T-helper 1 cell treated with Interleukin-12 subunit alpha and Interleukin-12 subunit beta and Interleukin-4 antibody, amounts not matched to agents 30 μg/mL and 1 μg/mL, for 36 hours (primary cell): ENCODE results near the gene EFCAB14.
A peak's percentile ranks its signal among the peaks of the same experiment; 100 is the strongest.
"Not testable (repeated sequence)": the region's sequence is repeated elsewhere in the genome, so short reads cannot be mapped to it uniquely, and the experiment has no call there.

ENCODE experiments used
- H3K27ac Mint-ChIP-seq: one replicate; pipeline ENCODE4 v1.8.0; 2021; ENCODE audit warnings: mild to moderate bottlenecking, mixed read lengths
- H3K27me3 Mint-ChIP-seq: one replicate; pipeline ENCODE4 v1.8.0; 2021; ENCODE audit warnings: low read depth, mixed read lengths
- H3K36me3 Mint-ChIP-seq: one replicate; pipeline ENCODE4 v1.8.0; 2021; ENCODE audit warnings: low read depth, mixed read lengths
- H3K4me1 Mint-ChIP-seq: one replicate; pipeline ENCODE4 v1.8.0; 2021; ENCODE audit warnings: low read depth, mixed read lengths
- H3K4me3 Mint-ChIP-seq: one replicate; pipeline ENCODE4 v1.8.0; 2021; ENCODE audit warnings: mild to moderate bottlenecking, moderate library complexity, mixed read lengths
- H3K9me3 Mint-ChIP-seq: one replicate; pipeline ENCODE4 v1.8.0; 2021; ENCODE audit warnings: mixed read lengths

The EFCAB14 gene

DNA sequence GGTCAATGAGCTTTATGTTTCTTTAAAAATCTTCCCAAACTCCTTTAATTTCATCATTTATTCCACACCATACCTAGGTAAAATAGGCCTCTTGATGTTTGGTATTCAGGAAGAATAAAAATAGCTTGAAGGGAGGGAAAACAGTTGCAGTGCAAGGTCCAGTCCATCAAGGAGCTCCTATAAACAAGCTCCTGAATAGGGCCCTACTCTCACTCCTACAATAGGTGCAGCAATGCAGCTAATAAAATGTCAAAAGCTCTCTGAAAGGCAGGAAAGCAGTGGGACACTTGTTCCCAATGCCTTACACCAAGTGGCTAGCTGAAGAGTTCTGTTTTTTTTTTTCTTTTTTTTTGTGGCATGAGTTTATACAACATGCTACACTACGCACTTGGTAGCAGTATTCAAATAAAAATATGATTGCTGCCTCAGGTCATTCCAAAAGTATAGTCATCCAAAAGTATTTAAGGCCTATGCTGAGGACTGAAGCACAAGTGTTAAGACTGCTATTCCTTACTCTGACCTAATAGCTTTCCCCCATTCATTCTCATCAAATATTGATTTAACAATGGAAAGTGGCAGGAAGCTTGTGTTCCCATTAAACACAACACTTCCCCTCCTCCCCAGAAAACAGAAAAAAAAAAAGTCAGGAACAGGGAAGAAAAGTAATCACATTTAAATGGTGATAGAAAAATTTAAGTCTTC is 37.4 kb downstream of the EFCAB14 start:
- H3K4me3 Mint-ChIP-seq = no peak overlapping the region
- no peaks in the 10 kb centered on the region for H3K9me3 Mint-ChIP-seq
- peaks cover 11% of the 10 kb centered on the region for H3K4me1 Mint-ChIP-seq
- H3K27ac Mint-ChIP-seq = no peak overlapping the region
- peaks cover 59% of the 10 kb centered on the region for H3K36me3 Mint-ChIP-seq
- H3K27me3 Mint-ChIP-seq = no peaks in the 10 kb centered on the region

DNA sequence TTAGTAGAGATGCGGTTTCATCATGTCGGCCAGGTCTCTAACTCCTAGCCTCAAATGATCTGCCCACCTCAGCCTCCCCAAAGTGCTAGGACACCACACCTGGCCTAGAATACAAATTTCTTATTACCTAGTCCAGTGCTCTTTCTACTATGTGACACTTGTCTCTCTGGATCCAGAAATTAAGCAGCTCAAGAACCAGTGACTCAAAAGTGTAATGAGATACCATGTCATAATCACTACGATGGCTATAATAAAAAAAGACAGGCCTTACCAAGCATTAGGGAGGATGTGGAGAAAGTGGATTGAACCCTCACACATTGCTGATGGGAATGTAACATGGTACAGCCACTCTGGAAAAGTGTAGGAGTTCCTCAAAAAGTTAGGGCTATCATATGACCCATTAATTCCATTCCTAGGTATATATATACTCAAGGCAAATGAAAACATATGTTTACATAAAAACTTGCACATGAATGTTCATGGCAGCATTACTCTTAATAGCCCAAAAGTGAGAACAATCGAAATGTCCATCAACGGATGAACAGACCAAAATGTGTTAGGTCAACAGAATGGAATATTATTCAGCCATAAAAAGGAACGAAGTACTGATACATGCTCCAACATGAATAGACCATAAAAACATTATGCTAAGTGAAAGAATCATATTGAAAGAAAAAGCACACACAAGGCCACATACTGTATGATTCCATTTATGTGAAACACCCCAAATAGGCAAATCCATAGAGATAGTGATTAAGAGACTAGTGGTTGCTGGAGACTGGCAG is 38.9 kb downstream of the EFCAB14 start:
- Mint-ChIP-seq H3K27me3 (no peaks in the 10 kb centered on the region), H3K36me3 (peaks cover 53% of the 10 kb centered on the region), H3K9me3 (no peaks in the 10 kb centered on the region), H3K4me3 (no peak overlapping the region), H3K4me1 (peaks cover 23% of the 10 kb centered on the region), H3K27ac (no peak overlapping the region)

DNA sequence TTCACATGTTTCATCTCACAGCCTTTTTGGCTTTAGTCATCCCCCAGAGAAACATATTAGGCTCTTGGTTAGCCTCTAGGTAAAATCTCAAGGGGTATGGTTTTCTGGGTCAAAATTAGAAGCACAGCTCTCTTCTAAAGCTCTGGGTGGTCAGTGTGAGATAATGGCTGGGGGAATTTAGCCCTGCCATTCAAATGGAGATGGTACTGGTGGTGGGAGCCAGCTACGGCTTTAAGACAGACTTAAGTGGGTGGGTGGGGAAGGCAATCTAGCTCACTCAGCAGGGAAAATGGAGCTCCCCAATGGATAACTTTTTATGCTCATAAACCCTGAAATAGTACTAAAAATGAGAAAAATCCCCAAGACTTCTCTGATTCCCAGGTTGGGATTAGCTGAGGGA is 41.6 kb downstream of the EFCAB14 start:
- Mint-ChIP-seq H3K4me3 (no peak overlapping the region), H3K36me3 (peaks cover 46% of the 10 kb centered on the region), H3K9me3 (no peaks in the 10 kb centered on the region), H3K27me3 (no peaks in the 10 kb centered on the region), H3K27ac (peak overlapping the region; percentile 56), H3K4me1 (peaks cover 29% of the 10 kb centered on the region)

DNA sequence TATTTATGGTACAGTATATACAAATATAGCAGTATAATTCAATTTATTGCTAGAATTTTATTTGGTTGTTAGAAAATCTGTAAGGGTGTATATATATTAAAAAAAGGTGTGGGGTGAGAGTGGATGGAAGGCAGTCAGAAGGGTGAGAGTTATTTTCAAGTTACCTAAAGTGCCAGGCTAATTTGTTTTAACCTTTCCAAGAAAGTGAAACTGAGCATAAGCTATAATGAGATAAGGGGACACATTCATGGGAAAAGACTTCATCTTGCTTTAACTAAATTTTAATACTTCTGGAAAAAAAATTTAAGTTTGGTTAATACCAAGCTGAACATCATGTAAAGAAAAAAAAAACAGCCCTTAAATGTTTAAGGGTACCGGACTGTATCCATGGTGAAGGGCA is 42.4 kb downstream of the EFCAB14 start:
- peak overlapping the region; percentile 15 for H3K4me3 Mint-ChIP-seq
- H3K4me1 Mint-ChIP-seq = peaks cover 29% of the 10 kb centered on the region
- H3K36me3 Mint-ChIP-seq = peaks cover 39% of the 10 kb centered on the region

DNA sequence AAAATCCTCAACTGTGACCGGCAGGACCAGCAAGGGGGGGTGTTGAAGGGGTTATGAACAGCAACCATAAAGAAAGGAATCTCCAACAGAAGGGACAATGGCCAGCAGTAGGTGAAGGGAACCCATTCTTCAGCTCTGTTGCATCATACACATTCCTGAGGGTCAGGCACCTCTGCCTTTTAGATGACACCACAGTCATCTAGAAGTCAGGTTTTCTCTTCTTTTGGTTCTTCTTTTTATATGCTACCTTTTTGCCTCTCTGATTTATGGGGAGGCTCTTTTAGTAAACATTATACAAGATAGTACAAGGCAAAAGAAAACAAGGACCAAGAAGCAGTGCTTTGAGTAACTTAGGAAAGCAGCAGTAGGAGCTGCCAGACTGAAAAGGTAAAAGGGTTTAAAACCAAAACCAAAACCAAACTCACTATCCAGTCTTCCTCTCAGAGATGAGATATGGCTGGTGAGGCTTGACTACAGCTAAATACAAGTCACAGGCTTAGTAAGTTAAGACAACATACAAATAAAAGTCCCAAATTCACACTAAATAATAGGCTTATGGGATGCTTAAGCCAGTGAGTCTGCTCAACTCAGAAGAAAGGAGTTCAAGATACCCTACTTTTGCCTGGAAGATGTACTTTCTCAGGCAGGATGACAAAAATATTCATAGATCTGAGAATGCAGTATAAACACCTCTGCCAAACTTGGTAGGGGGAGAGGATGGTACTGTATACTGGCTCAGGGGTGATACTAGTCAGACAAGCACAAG is 43.2 kb downstream of the EFCAB14 start:
- Mint-ChIP-seq H3K4me1 (peaks cover 29% of the 10 kb centered on the region), H3K27me3 (no peaks in the 10 kb centered on the region), H3K4me3 (peak overlapping the region; percentile 60), H3K9me3 (no peaks in the 10 kb centered on the region), H3K36me3 (peaks cover 32% of the 10 kb centered on the region), H3K27ac (peak overlapping the region; percentile 81)

More for the DNA sequence above, 42.4 kb downstream of the EFCAB14 start:
- Mint-ChIP-seq H3K27me3 (no peaks in the 10 kb centered on the region), H3K27ac (peak overlapping the region; percentile 81), H3K9me3 (no peaks in the 10 kb centered on the region)

DNA sequence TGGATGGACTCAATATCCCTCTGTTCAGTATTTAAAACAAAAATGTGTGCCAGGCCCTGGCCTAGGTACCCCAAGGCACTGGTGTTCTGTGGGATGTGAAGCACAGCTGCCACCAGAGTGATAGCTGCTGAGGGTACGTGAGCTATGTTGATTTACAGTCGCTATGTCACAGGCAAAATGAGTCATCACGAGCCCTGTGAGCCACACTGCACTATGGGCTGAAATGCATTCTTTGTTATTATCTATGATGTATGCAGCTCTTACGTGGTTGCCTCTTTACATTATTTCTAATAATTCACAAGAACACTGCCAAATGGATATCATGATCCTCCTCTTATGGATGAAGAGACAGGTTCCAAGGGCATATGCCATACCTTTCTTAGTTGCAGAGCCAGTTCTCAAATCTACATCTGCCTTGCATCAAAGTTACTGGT is 45.1 kb downstream of the EFCAB14 start:
- Mint-ChIP-seq H3K9me3 (no peaks in the 10 kb centered on the region), H3K27ac (peak overlapping the region; percentile 9), H3K4me3 (no peak overlapping the region), H3K36me3 (peaks cover 22% of the 10 kb centered on the region), H3K4me1 (peaks cover 27% of the 10 kb centered on the region), H3K27me3 (no peaks in the 10 kb centered on the region)

DNA sequence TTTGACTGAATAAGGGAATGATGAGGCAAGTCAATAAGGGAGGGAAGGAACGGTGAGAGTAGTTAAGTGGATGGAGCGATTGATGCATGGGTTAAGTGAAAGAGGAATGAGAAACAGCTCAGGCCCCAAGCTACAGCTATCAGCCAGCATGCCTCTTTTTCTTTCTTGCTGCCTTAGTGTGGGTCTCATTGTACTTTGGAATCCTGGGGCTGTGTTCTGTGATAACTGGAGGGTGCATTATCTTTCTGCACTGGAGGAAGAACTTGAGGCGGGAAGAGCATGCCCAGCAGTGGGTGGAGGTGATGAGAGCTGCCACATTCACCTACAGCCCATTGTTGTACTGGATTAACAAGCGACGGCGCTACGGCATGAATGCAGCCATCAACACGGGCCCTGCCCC is 46.2 kb downstream of the EFCAB14 start:
- H3K27ac Mint-ChIP-seq = no peak overlapping the region
- H3K4me3 Mint-ChIP-seq = no peak overlapping the region
- no peaks in the 10 kb centered on the region for H3K9me3 Mint-ChIP-seq
- H3K36me3 Mint-ChIP-seq = peaks cover 13% of the 10 kb centered on the region
- peaks cover 27% of the 10 kb centered on the region for H3K4me1 Mint-ChIP-seq
- no peaks in the 10 kb centered on the region for H3K27me3 Mint-ChIP-seq

DNA sequence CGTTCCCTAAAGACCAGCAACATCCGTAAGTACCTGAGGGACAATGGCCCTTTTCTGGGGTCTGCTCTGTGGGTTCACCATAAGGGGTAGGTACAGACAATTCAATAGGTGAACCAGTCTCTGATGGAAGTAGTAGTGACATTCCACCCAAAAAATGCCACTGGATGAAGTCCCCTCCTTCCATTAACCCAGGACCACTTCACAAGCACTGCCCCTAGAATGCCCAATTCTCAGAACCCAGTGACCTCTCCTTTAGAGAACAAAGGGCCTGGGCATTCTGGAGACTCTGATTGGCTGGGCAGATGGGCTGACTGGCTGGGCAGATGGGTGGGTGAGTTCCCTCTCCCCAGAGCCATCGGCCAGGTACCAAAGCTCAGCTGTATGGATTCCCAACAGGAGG is 47.4 kb downstream of the EFCAB14 start, which contains the start of gene TEX38:
TSS of gene TEX38 (plus strand) at position 301 of the 400 bp plus-strand sequence. CDS start at position 382, 81 bp downstream.
- Mint-ChIP-seq H3K9me3 (no peaks in the 10 kb centered on the region), H3K36me3 (peaks cover 11% of the 10 kb centered on the region), H3K27me3 (no peaks in the 10 kb centered on the region), H3K27ac (no peak within 1 kb of the TSS), H3K4me1 (peaks cover 29% of the 10 kb centered on the region), H3K4me3 (no peak within 1 kb of the TSS)

DNA sequence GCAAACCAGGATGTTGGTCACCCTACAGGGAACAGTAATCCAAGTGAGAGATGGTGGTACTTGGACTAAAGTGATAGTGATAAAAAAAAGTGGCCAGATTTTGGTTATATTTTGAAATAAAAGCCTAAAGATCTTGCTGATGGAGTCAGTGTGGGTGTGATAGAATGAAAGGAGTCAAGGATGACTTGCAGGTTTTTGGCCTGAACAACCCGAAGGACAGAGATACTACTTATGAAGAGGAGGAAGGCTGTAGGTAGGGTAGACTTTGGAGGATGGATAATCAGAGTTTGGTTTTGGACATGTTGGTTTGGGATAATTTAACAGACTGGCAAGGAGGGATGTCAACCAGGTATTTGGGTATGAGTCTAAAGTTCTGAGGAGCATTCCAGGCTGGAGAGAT is 48.8 kb downstream of the EFCAB14 start:
- peaks cover 7% of the 10 kb centered on the region for H3K36me3 Mint-ChIP-seq
- H3K27ac Mint-ChIP-seq = no peak overlapping the region
- no peak overlapping the region for H3K4me3 Mint-ChIP-seq
- peaks cover 21% of the 10 kb centered on the region for H3K4me1 Mint-ChIP-seq
- no peaks in the 10 kb centered on the region for H3K27me3 Mint-ChIP-seq
- H3K9me3 Mint-ChIP-seq = no peaks in the 10 kb centered on the region

DNA sequence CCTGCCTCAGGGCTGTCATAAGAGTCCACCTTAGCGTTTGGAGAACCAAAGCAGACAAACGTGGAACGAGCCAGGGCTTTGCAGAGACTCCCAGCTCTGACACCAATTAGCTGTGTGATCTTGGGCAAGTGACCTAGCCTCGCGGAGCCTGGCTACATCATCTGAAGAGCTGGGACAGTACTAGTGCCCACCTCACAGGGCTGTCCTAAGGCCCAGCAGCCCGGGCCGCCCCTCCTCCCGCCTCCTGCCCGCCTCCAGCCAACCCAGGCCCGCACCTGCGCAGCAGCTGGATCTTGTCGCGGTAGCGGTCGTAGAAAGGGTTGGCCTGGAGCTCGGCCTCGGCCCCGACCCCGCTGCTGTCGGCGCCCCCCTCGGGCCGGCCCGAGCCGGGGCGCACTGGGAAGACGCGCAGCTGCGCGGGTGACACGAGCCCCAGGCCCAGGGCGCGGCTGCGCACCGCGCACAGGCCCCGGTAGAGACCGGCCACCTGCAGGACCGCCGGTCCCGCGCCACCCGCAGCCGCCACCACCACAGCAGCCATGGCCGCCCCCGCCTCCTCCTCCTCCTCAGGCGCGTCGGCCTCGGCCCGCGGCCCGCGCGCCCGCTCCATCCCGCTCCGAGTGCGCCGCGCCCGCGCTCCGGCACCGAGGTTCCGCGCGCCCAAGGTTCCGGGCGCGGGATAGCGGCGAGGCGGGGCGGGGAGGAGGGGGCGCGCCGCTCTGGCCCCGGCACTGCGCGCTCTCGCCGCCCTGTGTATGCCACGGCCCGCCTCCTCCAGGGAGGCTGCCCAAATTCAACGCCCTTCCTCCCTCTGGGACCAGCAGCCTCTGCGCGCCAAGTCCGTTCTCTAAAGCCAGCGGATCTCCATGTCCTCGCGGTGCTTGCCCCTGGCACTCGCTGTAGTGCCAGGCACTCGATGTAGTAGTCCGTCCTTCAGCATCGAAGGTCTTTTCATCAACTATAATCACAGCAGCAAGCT is 50.8 kb downstream of the EFCAB14 start, which contains the start of gene ATPAF1:
TSS of gene ATPAF1 (minus strand) at position 583 of the 979 bp plus-strand sequence. CDS start at position 541, 42 bp downstream.
- H3K4me3 Mint-ChIP-seq = peak within 1 kb of the TSS; percentile 66
- H3K27ac Mint-ChIP-seq = peak within 1 kb of the TSS; percentile 71
- no peaks in the 10 kb centered on the region for H3K9me3 Mint-ChIP-seq
- peaks cover 5% of the 10 kb centered on the region for H3K36me3 Mint-ChIP-seq
- H3K27me3 Mint-ChIP-seq = no peaks in the 10 kb centered on the region
- H3K4me1 Mint-ChIP-seq = peaks cover 15% of the 10 kb centered on the region

DNA sequence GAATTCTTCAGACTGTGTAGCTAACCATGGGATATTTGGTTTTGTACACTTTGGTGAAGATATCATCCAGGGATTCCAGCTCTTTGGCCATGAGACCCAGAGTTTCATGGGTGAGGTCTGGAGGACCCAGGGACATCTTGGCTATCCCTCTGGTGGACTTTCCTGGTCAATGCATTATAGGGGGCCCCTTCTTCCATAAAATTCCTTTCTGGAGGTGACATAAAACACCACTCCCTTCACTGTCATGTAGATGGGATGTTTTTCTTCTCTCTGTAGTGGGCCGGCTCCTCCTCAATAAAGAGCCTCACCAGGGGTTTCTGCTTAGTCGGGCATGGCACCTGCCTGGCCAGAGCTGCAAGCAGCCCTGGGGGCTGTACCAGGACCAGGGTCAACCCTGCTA is 52.9 kb downstream of the EFCAB14 start:
- Mint-ChIP-seq H3K27me3 (no peaks in the 10 kb centered on the region), H3K4me3 (no peak overlapping the region), H3K36me3 (peaks cover 8% of the 10 kb centered on the region), H3K27ac (no peak overlapping the region), H3K4me1 (peaks cover 15% of the 10 kb centered on the region), H3K9me3 (no peaks in the 10 kb centered on the region)

DNA sequence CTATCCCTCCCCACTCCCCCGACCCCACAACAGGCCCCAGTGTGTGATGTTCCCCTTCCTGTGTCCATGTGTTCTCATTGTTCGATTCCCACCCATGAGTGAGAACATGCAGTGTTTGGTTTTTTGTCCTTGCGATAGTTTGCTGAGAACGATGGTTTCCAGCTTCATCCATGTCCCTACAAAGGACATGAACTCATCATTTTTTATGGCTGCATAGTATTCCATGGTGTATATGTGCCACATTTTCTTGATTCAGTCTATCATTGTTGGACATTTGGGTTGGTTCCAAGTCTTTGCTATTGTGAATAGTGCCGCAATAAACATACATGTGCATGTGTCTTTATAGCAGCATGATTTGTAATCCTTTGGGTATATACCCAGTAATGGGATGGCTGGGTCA is 56.0 kb downstream of the EFCAB14 start:
- not testable (repeated sequence) for H3K27me3 Mint-ChIP-seq, H3K9me3 Mint-ChIP-seq, H3K27ac Mint-ChIP-seq, H3K4me3 Mint-ChIP-seq
- peaks cover 12% of the 10 kb centered on the region for H3K36me3 Mint-ChIP-seq
- peaks cover 22% of the 10 kb centered on the region for H3K4me1 Mint-ChIP-seq

DNA sequence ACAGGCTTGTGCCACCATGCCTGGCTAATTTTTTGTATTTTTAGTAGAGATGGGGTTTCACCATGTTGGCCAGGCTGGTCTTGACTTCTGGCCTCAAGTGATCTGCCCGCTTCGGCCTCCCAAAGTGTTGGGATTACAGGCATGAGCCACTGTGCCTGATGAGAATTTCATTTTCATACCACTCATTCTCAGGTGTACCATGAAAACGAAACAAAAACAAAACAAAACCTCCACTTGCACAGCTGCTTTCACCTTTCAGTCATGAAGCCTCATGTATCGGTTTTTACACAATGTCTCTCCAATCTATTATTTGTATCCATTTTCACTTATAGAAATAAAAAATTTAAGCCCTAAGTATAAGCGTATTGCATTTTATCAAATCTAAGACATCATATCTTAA is 58.8 kb downstream of the EFCAB14 start:
- peaks cover 12% of the 10 kb centered on the region for H3K4me1 Mint-ChIP-seq
- not testable (repeated sequence) for H3K9me3 Mint-ChIP-seq, H3K4me3 Mint-ChIP-seq, H3K27ac Mint-ChIP-seq, H3K27me3 Mint-ChIP-seq
- H3K36me3 Mint-ChIP-seq = peaks cover 27% of the 10 kb centered on the region
